Measurements from ENCODE around the gene TUBGCP2. TPM values are rescaled to one million over a fixed set of nuclear protein-coding genes. Genes with fewer than 3 reads are reported as not detected.

TUBGCP2 gene
- total RNA-seq, 3 donors from 2014 or later (not counting 1 experiment from before 2014, with no cell fraction given) = 74.3 to 81.8 (median 78.7) TPM

DNA sequence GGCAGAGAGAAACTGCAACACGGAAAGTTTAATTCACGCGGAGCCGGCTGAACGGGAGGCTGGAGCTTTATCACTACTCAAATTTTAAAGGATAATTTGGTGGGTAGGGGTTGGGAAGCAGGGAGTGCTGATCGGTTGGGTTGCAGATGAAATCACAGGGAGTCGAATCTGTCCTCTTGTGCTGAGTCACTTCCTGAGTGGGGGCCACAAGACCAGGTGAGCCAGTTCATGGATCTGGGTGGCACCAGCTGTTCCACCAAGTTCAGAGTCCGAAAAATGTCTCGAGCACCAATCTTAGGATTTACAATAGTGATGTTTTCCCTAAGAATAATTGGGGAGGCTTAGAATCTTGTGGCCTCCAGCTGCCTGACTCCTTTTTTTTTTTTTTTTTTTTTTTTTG lies 34.9 kb upstream of the TUBGCP2 start:
- Histone ChIP-seq H3K4me3 (ENCODE audit: low read length) (no peak overlapping the region), H3K36me3 (ENCODE audit: control insufficient read depth, insufficient read depth, low read length) (no peaks in the 10 kb centered on the region), H3K9me3 (ENCODE audit: control insufficient read depth, insufficient read depth, low read length) (no peaks in the 10 kb centered on the region), H3K27ac (ENCODE audit: low read length) (no peak overlapping the region), H3K27me3 (ENCODE audit: control insufficient read depth, insufficient read depth, low read length) (peaks cover 13% of the 10 kb centered on the region), H3K4me1 (ENCODE audit: control insufficient read depth, insufficient read depth, low read length) (no peaks in the 10 kb centered on the region)
- H3K36me3 Mint-ChIP-seq = no peaks in the 10 kb centered on the region
- no peaks in the 10 kb centered on the region for H3K4me1 Mint-ChIP-seq
- ATAC-seq = no peak
- H3K27ac Mint-ChIP-seq = no peak overlapping the region
- DNase-seq = no peak
- no peak for TF ChIP-seq CTCF (IDR thresholded peaks at IDR 0.05)
- H3K27me3 Mint-ChIP-seq (ENCODE audit: low read depth in 2 of 2) = peaks cover 24 to 29% of the 10 kb centered on the region in 2 donors
- 61% methylated on average over 9 of the region's 9 CpGs for WGBS (ENCODE audit: insufficient coverage)
- intact Hi-C loops (cut with micrococcal nuclease) = no loop called here
- no peaks in the 10 kb centered on the region for H3K9me3 Mint-ChIP-seq
- H3K4me3 Mint-ChIP-seq = no peak overlapping the region

- H3K27ac Mint-ChIP-seq = no peak overlapping the region
- H3K4me1 Mint-ChIP-seq = no peaks in the 10 kb centered on the region
- peaks cover 13% of the 10 kb centered on the region for H3K27me3 ChIP-seq (ENCODE audit: control insufficient read depth, insufficient read depth, low read length)
- DNase-seq (no peak), ATAC-seq (no peak)
- no peak for TF ChIP-seq CTCF (IDR thresholded peaks at IDR 0.05)
- H3K9me3 Mint-ChIP-seq = no peaks in the 10 kb centered on the region
- no peaks in the 10 kb centered on the region for H3K9me3 ChIP-seq (ENCODE audit: control insufficient read depth, insufficient read depth, low read length)
- H3K36me3 ChIP-seq (ENCODE audit: control insufficient read depth, insufficient read depth, low read length) = no peaks in the 10 kb centered on the region
- WGBS (ENCODE audit: insufficient coverage) = 79% methylated on average over 7 of the region's 8 CpGs
- no peak overlapping the region for H3K4me3 ChIP-seq (ENCODE audit: low read length)
- H3K4me1 ChIP-seq (ENCODE audit: control insufficient read depth, insufficient read depth, low read length) = peaks cover 3% of the 10 kb centered on the region
- intact Hi-C loops (cut with micrococcal nuclease) = no loop called here
- H3K27ac ChIP-seq (ENCODE audit: low read length) = no peak overlapping the region
- no peak overlapping the region for H3K4me3 Mint-ChIP-seq
- no peaks in the 10 kb centered on the region for H3K36me3 Mint-ChIP-seq
- H3K27me3 Mint-ChIP-seq (ENCODE audit: low read depth in 2 of 2) = peaks cover 24 to 29% of the 10 kb centered on the region in 2 donors
Measured at GRCh38 chr10:133342942-133343341, 34.3 kb upstream of the TUBGCP2 start.

GRCh38 chr10:133341983-133342382 lies 33.3 kb upstream of the TUBGCP2 start:
- H3K4me3 ChIP-seq (ENCODE audit: low read length) = no peak overlapping the region
- DNase-seq (no peak), ATAC-seq (no peak)
- H3K4me1 Mint-ChIP-seq = no peaks in the 10 kb centered on the region
- H3K27me3 Mint-ChIP-seq (ENCODE audit: low read depth in 2 of 2) = peaks cover 24 to 29% of the 10 kb centered on the region in 2 donors
- intact Hi-C loops (cut with micrococcal nuclease) = no loop called here
- 90% methylated on average over 4 of the region's 4 CpGs for WGBS (ENCODE audit: insufficient coverage)
- no peaks in the 10 kb centered on the region for H3K36me3 ChIP-seq (ENCODE audit: control insufficient read depth, insufficient read depth, low read length)
- peaks cover 18% of the 10 kb centered on the region for H3K27me3 ChIP-seq (ENCODE audit: control insufficient read depth, insufficient read depth, low read length)
- peaks cover 13% of the 10 kb centered on the region for H3K4me1 ChIP-seq (ENCODE audit: control insufficient read depth, insufficient read depth, low read length)
- H3K4me3 Mint-ChIP-seq = no peak overlapping the region
- no peak for TF ChIP-seq CTCF (IDR thresholded peaks at IDR 0.05)
- H3K9me3 ChIP-seq (ENCODE audit: control insufficient read depth, insufficient read depth, low read length) = no peaks in the 10 kb centered on the region
- H3K36me3 Mint-ChIP-seq = no peaks in the 10 kb centered on the region
- no peaks in the 10 kb centered on the region for H3K9me3 Mint-ChIP-seq
- H3K27ac Mint-ChIP-seq = no peak overlapping the region
- no peak overlapping the region for H3K27ac ChIP-seq (ENCODE audit: low read length)

- H3K4me3 Mint-ChIP-seq = no peak overlapping the region
Measured at GRCh38 chr10:133339708-133340380, 31.2 kb upstream of the TUBGCP2 start.

More at GRCh38 chr10:133339708-133340380, 31.2 kb upstream of the TUBGCP2 start:
- intact Hi-C loops (cut with micrococcal nuclease) = no loop called here
- Histone ChIP-seq H3K4me1 (ENCODE audit: control insufficient read depth, insufficient read depth, low read length) (peaks cover 34% of the 10 kb centered on the region), H3K27ac (ENCODE audit: low read length) (no peak overlapping the region), H3K9me3 (ENCODE audit: control insufficient read depth, insufficient read depth, low read length) (no peaks in the 10 kb centered on the region), H3K4me3 (ENCODE audit: low read length) (no peak overlapping the region), H3K36me3 (ENCODE audit: control insufficient read depth, insufficient read depth, low read length) (no peaks in the 10 kb centered on the region), H3K27me3 (ENCODE audit: control insufficient read depth, insufficient read depth, low read length) (peaks cover 19% of the 10 kb centered on the region)
- ATAC-seq = no peak
- Mint-ChIP-seq H3K9me3 (no peaks in the 10 kb centered on the region), H3K4me1 (peaks cover 0 to 3% of the 10 kb centered on the region in 2 donors), H3K27me3 (ENCODE audit: low read depth in 2 of 2) (peaks cover 16 to 18% of the 10 kb centered on the region in 2 donors), H3K27ac (no peak overlapping the region), H3K36me3 (no peaks in the 10 kb centered on the region)
- no peak for TF ChIP-seq CTCF (IDR thresholded peaks at IDR 0.05)
- 94% methylated on average over 13 of the region's 13 CpGs for WGBS (ENCODE audit: insufficient coverage)
- no peak for DNase-seq
